BLaER1 (cell line): ENCODE data around the gene PSMB3.
"Not testable (repeated sequence)": the region's sequence is repeated elsewhere in the genome, so short reads cannot be mapped to it uniquely, and the experiment has no call there.

ENCODE experiments used
- H3K27ac ChIP-seq: shearing (Covaris generic); formaldehyde crosslinking; 2 replicates; pipeline ENCODE4 v1.8.1; 2022
- H3K27me3 ChIP-seq: shearing (Covaris generic); formaldehyde crosslinking; 2 replicates; pipeline ENCODE4 v1.8.1; 2022
- H3K36me3 ChIP-seq: shearing (Covaris generic); formaldehyde crosslinking; 2 replicates; pipeline ENCODE4 v1.8.1; 2022
- H3K4me1 ChIP-seq: shearing (Covaris generic); formaldehyde crosslinking; 2 replicates; pipeline ENCODE4 v1.8.1; 2022
- H3K4me2 ChIP-seq: shearing (Covaris generic); formaldehyde crosslinking; 2 replicates; pipeline ENCODE4 v1.8.1; 2022
- H3K4me3 ChIP-seq: shearing (Covaris generic); formaldehyde crosslinking; 2 replicates; pipeline ENCODE4 v1.8.1; 2022
- H3K9ac ChIP-seq: shearing (Covaris generic); formaldehyde crosslinking; 2 replicates; pipeline ENCODE4 v1.8.1; 2022
- H3K9me3 ChIP-seq: shearing (Covaris generic); formaldehyde crosslinking; 2 replicates; pipeline ENCODE4 v1.8.1; 2022
- H4K20me1 ChIP-seq: shearing (Covaris generic); formaldehyde crosslinking; 2 replicates; pipeline ENCODE4 v1.8.1; 2022
- Cebpa-rat ChIP-seq: shearing (Covaris generic); IDR thresholded peaks from 2 replicates; pipeline ENCODE4 v1.8.1; 2022

The PSMB3 gene

DNA sequence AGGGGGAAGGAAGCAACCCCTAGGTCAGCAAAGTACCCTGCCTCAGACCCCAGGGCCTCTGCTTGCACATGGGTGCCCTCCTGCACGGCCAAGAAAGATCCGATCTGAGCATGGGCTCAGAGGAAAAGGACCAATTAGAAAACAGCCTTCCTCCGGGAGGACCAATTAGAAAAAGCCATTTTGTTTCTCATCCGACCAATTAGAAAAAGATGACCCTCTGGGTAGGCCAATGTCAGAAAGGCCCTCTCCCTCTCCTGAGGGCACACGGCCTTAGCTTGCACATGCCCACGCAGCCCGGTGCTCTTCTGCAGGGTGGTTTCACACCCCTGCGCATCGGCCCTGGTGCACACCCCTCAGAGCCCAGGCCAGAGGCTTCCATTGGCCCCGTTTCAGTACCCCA lies 27.5 kb upstream of the PSMB3 start:
- TF ChIP-seq Cebpa-rat = no peak
- Histone ChIP-seq H3K36me3 (peaks cover 61% of the 10 kb centered on the region), H3K4me2 (peak overlapping the region; percentile 94), H3K27me3 (no peaks in the 10 kb centered on the region), H4K20me1 (peaks cover 13% of the 10 kb centered on the region; the same call in 1 of the 2 replicates), H3K4me1 (peaks cover 95% of the 10 kb centered on the region), H3K4me3 (no peak overlapping the region), H3K9ac (0 out of 2 replicates have a peak overlapping the region, but pooled peaks have one; percentile 1), H3K27ac (peak overlapping the region; percentile 51), H3K9me3 (no peaks in the 10 kb centered on the region)

DNA sequence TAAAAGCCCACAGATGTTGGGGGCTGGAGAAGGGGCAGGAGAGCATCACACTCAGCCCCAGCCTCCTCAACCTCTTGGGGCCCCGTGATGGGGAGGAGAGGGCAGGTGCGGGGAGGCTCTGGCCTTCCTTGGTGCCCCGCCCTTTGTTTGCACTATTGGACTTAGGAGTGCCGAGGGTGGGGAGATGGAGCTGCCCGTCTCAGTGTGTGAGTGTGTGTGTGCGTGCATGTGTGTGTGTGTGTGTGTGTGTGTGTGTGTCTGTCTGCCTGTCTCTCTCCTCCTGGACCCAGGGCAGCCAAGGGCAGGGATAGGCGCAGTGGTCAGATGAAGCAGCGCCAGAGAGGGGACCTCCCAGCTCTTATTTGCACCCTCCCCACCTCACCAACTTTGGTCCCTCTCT lies 26.4 kb upstream of the PSMB3 start:
- not testable (repeated sequence) for H3K27me3 ChIP-seq, H3K4me3 ChIP-seq, H3K9me3 ChIP-seq, H3K9ac ChIP-seq, H4K20me1 ChIP-seq
- Histone ChIP-seq H3K4me2 (peak overlapping the region; percentile 94), H3K27ac (peak overlapping the region; percentile 82), H3K4me1 (peaks cover 92% of the 10 kb centered on the region), H3K36me3 (peaks cover 50% of the 10 kb centered on the region)

DNA sequence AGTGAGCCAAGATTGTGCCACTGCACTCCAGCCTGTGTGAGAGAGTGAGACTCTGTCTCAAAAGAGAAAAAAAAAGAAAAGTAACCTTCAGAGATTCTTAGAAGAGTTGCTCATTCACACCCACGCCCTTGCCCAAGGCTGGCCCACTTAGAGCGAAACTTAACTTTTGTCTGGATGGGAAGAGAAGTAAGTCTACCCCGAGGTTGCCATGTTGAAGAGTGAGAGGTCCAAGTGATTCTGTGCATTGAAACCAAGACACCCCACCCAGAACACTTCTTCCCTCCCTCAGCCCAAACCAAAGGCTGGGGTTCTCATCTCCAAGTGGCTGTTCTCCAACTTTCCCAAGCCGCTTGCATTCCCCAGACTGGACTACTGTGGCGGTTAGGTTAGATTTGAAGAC lies 24.8 kb upstream of the PSMB3 start:
- peak overlapping the region; percentile 6; the same call in 1 of the 2 replicates for H3K4me3 ChIP-seq
- H3K27me3 ChIP-seq = no peaks in the 10 kb centered on the region
- peak overlapping the region; percentile 82 for H3K27ac ChIP-seq
- peaks cover 37% of the 10 kb centered on the region for H3K36me3 ChIP-seq
- peak overlapping the region; percentile 31; the same call in 1 of the 2 replicates for H3K9ac ChIP-seq
- peaks cover 94% of the 10 kb centered on the region for H3K4me1 ChIP-seq
- peak overlapping the region; percentile 94 for H3K4me2 ChIP-seq
- no peak for TF ChIP-seq Cebpa-rat
- H3K9me3 ChIP-seq = no peaks in the 10 kb centered on the region
- peaks cover 15% of the 10 kb centered on the region for H4K20me1 ChIP-seq

DNA sequence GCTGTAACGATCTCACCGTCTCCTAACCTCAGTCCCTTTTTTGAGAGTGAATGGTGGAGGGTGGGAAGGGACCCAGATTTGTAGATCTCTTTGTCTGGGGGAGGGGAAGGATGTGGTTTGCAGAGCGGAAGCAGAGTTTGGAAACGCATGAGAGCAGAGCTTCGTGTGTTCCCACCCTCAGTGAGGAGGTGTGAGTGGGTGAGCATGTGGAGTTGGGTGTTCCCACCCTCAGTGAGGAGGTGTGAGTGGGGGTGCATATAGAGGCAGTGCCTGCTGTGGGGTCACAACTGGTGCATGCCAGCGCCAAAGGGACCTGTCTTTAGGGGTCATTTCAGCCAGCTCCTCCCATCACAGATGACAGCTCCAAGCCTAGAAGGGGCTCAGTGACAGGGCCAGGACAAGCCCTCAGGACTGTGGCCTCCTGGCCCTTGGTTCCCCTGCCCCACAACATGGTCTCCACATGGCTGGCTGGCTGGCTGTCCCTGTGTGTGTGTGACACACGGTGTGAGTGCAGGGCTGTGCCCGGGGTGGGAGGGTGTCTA lies 24.2 kb upstream of the PSMB3 start:
- Histone ChIP-seq H3K9me3 (no peaks in the 10 kb centered on the region), H3K9ac (peak overlapping the region; percentile 76), H4K20me1 (peaks cover 20% of the 10 kb centered on the region), H3K27ac (peak overlapping the region; percentile 82), H3K36me3 (peaks cover 37% of the 10 kb centered on the region), H3K4me3 (peak overlapping the region; percentile 6; the same call in 1 of the 2 replicates), H3K4me1 (peaks cover 94% of the 10 kb centered on the region), H3K4me2 (peak overlapping the region; percentile 94), H3K27me3 (no peaks in the 10 kb centered on the region)
- TF ChIP-seq Cebpa-rat = no peak

DNA sequence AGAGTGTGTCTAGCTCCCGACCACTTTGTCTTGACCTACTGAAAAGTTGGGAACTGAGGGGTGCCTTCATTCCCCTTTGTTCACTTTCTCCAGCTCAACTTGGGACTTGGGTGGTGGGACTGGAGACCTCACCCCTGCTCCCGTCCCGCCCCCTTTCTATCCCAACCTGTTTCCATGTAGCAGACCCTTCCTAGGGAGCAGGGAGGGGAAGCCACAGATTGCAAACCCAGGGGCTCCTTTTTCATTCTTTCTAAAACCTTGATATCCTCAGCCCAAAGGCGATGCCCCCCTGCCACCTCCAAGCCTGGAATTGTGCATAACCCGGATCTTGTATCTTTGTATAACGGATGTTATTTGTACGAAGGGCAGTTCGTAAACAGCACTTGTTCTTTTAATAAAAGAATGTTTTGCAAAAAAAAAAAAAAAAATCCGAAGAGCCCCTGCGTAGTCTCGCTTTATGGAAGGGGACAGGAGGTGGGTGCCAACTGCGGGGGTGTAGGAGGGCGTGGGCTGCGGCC lies 23.1 kb upstream of the PSMB3 start:
- H3K27ac ChIP-seq = peak overlapping the region; percentile 82
- H3K4me1 ChIP-seq = peaks cover 94% of the 10 kb centered on the region
- TF ChIP-seq Cebpa-rat = no peak
- no peaks in the 10 kb centered on the region for H3K27me3 ChIP-seq
- no peaks in the 10 kb centered on the region for H3K9me3 ChIP-seq
- peak overlapping the region; percentile 72 for H3K4me3 ChIP-seq
- H3K36me3 ChIP-seq = peaks cover 38% of the 10 kb centered on the region
- peak overlapping the region; percentile 76 for H3K9ac ChIP-seq
- peak overlapping the region; percentile 94 for H3K4me2 ChIP-seq
- peaks cover 30% of the 10 kb centered on the region for H4K20me1 ChIP-seq

DNA sequence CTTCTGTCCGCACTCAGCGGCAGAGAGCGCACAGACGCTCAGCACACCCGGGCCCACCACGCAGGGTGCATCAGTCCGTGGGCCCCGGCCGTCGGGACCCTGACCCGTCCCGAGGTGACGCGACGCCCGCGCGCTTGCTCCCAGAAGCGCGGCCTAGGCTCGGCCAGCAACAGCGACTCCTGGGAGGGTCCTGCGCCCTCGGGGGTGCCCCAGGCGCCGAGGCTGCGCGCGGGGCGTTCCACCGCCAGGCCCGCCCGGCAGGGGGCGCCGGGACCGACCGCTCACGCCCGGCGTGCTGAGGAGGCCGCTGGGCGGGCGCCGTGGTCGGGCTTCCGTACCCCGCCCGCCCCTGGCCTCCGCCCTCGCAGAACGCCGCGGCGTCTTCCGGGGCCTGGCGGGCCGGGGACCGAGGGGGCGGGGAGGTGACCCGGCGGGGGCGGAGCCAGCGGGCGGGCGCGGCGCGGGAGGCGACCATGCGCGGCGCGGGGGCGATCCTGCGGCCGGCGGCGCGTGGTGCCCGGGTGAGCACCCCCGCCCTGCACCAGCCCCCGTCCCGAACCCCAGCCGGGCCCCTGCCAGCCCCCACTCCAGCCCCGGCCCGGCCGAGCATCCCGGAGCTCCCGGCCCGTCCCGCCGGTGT lies 22.5 kb upstream of the PSMB3 start, which contains the start of gene CISD3:
TSS of gene CISD3 (plus strand) at position 456 of the 640 bp plus-strand sequence. CDS start at position 474, 18 bp downstream.
- H3K4me3 ChIP-seq = peak within 1 kb of the TSS; percentile 72
- H3K9me3 ChIP-seq = no peaks in the 10 kb centered on the region
- TF ChIP-seq Cebpa-rat = no peak
- peak within 1 kb of the TSS; percentile 94 for H3K4me2 ChIP-seq
- H3K27me3 ChIP-seq = no peaks in the 10 kb centered on the region
- H3K36me3 ChIP-seq = peaks cover 35% of the 10 kb centered on the region
- peaks cover 94% of the 10 kb centered on the region for H3K4me1 ChIP-seq
- peak within 1 kb of the TSS; percentile 82 for H3K27ac ChIP-seq
- H4K20me1 ChIP-seq = peaks cover 36% of the 10 kb centered on the region
- H3K9ac ChIP-seq = peak within 1 kb of the TSS; percentile 76

DNA sequence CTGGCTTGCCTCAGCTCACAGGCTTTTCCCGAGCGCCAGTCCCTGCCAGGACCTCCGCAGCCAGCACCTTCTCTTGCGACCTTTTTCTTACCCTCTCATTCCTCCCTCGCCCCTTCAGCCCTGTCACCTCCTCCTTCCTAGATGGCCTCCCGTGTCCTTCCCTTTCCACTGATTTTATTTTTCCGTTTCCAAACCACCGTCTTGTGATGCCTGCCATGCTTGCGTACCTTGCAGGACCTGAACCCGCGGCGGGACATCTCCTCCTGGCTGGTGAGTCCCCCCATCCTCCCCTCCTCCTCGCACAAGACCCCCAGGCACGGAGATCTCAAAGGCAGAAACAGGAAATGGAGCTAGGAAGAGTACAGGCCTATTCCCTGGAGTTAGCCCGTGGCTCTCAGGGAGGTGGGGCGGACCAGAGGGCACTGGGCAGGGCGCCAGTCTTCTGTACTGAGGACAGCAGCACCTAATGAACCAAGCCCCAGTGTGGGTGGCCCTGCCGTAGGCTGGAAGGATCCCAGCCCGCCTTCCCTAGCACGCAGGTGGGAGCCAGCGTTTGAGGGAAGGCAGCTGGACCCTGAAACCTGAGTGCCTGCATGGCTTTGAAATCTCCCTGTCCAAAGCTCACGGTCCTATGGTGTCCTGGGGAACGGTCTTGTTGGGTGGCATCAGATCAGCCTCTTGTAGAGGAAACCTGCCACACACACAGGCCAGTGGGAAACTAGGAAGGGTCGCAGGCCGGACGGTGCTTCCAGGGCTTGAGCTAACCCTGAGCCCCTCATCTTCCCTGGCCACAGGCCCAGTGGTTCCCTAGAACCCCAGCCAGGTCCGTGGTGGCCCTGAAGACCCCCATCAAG lies 21.8 kb upstream of the PSMB3 start:
- Histone ChIP-seq H3K27me3 (no peaks in the 10 kb centered on the region), H3K27ac (peak overlapping the region; percentile 82), H3K4me2 (peak overlapping the region; percentile 94), H3K36me3 (peaks cover 32% of the 10 kb centered on the region), H3K4me1 (peaks cover 94% of the 10 kb centered on the region), H3K9ac (peak overlapping the region; percentile 76), H3K9me3 (no peaks in the 10 kb centered on the region), H3K4me3 (peak overlapping the region; percentile 72), H4K20me1 (peaks cover 44% of the 10 kb centered on the region)
- TF ChIP-seq Cebpa-rat = no peak

DNA sequence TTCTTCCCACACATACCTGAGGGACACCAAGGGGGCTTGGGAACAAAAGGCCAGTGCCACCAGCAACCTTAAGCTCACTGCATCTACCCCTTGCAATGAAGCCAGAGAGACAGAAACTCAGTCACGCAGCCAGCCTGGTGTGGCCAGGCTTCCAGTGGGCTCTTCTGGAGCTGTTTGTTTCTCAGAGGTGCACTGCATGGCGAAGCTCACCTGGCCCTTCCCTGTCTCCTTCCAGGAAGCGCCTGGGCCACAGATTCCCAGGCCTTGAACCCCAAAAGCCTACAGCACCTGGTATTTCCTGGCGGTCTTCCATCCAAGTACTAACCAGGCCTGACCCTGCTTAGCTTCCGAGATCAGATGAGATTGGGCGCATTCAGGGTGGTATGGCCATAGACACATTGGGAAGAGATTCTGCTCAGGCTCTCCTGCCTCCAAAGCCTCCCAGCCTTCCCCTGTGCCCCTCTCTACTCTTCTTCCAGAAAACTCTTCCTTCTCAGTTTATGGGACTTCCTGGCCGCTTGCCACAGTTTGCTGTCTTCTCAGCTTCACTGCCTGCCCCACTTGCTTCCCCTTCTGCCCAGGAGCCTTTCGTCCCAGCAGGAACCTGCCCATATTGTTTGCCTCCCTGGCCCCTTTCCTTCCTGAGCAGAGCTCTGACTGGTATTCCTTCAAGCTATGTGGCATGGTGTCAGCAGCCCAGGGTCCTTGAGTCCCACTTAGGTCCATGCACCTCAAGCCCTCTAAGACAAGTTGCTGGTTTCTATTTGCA lies 20.8 kb upstream of the PSMB3 start:
- Histone ChIP-seq H3K27me3 (no peaks in the 10 kb centered on the region), H3K4me2 (peak overlapping the region; percentile 94), H3K4me1 (peaks cover 90% of the 10 kb centered on the region), H3K9ac (peak overlapping the region; percentile 76), H3K36me3 (peaks cover 35% of the 10 kb centered on the region), H4K20me1 (peaks cover 49% of the 10 kb centered on the region), H3K4me3 (peak overlapping the region; percentile 72), H3K9me3 (no peaks in the 10 kb centered on the region), H3K27ac (peak overlapping the region; percentile 82)
- TF ChIP-seq Cebpa-rat = no peak
